ENCODE data around the gene UBL4B. TPM values are rescaled to one million over a fixed set of nuclear protein-coding genes. Genes with fewer than 3 reads are reported as not detected.

UBL4B gene
- total and polyA plus RNA-seq, 11 donors: 0.11 TPM; not detected in 10

DNA sequence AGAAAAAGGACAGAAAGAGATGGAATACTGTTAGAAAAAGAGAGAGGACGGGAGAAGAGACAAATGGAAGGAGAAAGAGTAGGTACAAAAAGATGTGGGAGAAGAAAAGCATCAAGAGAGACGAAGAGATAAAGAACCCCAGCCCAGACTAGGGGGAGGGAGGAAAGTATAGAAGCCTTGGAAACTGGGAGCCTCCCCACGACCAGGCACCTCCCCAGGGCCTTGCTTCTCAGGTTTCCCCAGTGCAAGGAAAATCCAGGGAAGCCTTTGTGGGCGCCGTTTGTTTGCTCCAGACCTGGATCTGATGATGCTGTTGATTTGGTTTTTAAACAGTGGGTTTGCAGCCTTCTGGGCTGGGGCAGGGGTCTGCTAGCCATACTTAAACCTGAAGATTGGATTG, 26.6 kb upstream of the UBL4B start:
- no peaks in the 10 kb centered on the region for H3K36me3 ChIP-seq
- ATAC-seq (no peak), DNase-seq (no peak)
- TF ChIP-seq, protein P1, sequence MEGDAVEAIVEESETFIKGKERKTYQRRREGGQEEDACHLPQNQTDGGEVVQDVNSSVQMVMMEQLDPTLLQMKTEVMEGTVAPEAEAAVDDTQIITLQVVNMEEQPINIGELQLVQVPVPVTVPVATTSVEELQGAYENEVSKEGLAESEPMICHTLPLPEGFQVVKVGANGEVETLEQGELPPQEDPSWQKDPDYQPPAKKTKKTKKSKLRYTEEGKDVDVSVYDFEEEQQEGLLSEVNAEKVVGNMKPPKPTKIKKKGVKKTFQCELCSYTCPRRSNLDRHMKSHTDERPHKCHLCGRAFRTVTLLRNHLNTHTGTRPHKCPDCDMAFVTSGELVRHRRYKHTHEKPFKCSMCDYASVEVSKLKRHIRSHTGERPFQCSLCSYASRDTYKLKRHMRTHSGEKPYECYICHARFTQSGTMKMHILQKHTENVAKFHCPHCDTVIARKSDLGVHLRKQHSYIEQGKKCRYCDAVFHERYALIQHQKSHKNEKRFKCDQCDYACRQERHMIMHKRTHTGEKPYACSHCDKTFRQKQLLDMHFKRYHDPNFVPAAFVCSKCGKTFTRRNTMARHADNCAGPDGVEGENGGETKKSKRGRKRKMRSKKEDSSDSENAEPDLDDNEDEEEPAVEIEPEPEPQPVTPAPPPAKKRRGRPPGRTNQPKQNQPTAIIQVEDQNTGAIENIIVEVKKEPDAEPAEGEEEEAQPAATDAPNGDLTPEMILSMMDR (IDR thresholded peaks at IDR 0.05): no peak
- no peak for TF ChIP-seq POLR2A (IDR thresholded peaks at IDR 0.05)
- peaks cover 0 to 44% (median 19%) of the 10 kb centered on the region in 9 donors for H3K27me3 ChIP-seq
- H3K4me3 ChIP-seq: no peak overlapping the region
- no peak overlapping the region for H3K27ac ChIP-seq
- intact Hi-C loops (cut with DNase I): no loop called here
- peaks cover 3 to 27% (median 13%) of the 10 kb centered on the region in 12 donors for H3K4me1 ChIP-seq
- H3K9me3 ChIP-seq: no peaks in the 10 kb centered on the region
- WGBS, 4 donors: 82 to 90% (median 87%) methylated on average over 5 of the region's 5 CpGs

DNA sequence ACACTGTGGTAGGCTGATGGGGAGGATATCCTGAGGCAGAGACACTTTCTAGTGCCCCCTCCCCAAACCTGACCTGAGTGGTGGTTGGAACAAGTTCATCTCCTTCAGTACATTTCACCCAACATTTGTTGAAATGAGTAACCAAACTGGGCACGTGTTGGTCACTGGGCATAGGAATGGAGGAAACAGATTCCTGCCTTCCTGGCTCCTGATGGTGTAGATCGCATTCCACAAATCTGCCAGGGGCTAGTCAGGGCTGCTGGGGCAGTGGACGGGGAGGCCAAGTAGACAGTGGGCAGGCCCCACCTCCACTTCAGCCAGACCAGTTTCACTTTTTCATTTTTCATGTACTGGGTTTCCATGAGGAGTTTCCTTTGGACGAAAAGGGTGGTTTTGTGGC, 25.3 kb upstream of the UBL4B start:
- Histone ChIP-seq H3K27me3 (peaks cover 0 to 44% (median 19%) of the 10 kb centered on the region in 9 donors), H3K4me1 (peaks cover 3 to 27% (median 13%) of the 10 kb centered on the region in 12 donors), H3K4me3 (no peak overlapping the region), H3K9me3 (no peaks in the 10 kb centered on the region), H3K27ac (no peak overlapping the region), H3K36me3 (no peaks in the 10 kb centered on the region)
- WGBS, 4 donors: 78 to 88% (median 83%) methylated on average over 4 of the region's 4 CpGs
- DNase-seq: no peak
- no peak for TF ChIP-seq POLR2A (IDR thresholded peaks at IDR 0.05)
- no peak for ATAC-seq
- intact Hi-C loops (cut with DNase I): loop anchor here in 1 of 10 donors (1.0 kb wide), 1 partner anchor 19 kb away; no protein-coding TSS in a partner anchor

DNA sequence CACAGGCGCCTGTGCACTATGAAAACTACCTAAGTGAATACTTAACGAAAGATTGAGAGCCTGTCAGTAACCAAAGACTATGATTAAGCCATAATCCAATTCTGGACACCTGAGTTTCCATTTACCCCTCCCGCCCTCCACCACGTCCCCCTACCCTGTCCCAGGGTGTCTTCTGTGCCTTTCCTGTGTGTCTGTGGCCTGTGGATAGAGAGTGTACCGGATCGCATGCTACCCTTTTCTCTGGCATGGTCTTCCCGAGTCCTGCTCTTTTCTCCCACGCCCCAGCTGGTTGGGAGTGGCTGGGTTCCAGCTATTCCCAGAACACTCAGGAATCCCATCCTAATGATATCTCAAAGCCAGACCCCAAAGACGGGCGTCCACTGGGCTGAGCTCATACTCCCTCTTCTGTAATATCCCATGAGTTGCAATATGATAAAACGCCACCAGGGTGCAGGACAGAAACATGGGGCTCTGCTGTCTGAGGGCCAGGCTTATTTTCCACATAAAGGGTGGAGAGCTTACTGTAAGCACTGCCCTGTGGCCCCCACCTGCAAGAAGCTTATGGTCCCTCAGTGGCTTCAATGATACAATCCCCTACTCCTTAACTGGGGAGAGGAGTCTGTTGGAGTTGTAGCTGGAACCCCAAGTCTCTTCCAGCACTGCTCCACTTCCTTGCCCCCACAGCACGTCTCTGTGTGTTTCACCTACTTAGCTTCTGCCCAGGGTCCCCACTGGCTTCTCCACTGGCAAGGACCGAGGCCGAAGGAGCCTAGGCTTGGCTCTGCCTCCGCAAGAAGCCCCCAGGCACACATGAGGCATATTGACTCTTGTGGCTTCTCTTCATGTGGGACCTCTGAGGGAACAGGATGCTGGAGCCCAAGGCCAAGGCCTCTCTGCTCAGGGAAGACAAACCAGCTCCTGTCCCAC, 24.2 kb upstream of the UBL4B start:
- Histone ChIP-seq H3K9me3 (no peaks in the 10 kb centered on the region), H3K36me3 (no peaks in the 10 kb centered on the region), H3K27ac (no peak overlapping the region), H3K4me3 (no peak overlapping the region), H3K27me3 (peaks cover 0 to 35% (median 16%) of the 10 kb centered on the region in 9 donors), H3K4me1 (peaks cover 3 to 27% (median 13%) of the 10 kb centered on the region in 12 donors)
- intact Hi-C loops (cut with DNase I): loop anchor here in 3 of 10 donors (1.0 kb wide), 1 partner anchor 18 kb away; no protein-coding TSS in a partner anchor
- DNase-seq (peak in 2 of 5 donors; percentile 40 to 44), ATAC-seq (peak; percentile 39 to 78 (median 74))
- WGBS, 4 donors: 49 to 55% (median 53%) methylated on average over 13 to 15 of the region's 15 CpGs
- TF ChIP-seq, protein P1 (IDR thresholded peaks at IDR 0.05): peak; percentile 56 to 81 (median 70)
- no peak for TF ChIP-seq POLR2A (IDR thresholded peaks at IDR 0.05)

DNA sequence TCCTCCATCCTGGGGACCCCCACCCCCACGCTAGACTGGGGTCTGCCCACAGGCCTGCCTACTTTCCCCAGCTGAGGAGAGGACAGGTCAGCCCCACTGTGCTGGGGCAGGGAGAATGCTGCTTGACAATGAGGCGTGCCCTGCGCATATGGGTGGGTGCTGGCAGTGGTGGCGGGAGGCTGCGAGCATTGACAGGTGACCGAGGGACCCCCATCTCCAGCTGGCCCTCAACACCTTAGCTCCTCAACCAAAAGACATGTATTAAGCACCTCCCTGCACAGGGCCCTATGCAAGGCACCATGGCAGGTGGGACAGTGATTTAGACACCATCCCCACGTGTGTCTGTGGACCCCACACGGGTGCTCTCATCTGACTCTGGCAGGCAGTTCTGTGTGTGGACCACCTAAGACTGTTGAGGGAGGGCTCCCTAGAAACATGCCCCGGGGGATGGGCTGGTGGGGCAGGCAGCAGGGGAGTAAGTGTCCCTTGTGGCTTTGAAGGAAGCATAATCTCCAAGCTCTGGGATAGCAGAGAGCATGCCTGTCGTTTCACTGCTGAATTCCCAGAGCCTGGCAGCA, 23.4 kb upstream of the UBL4B start:
- no peak overlapping the region for H3K27ac ChIP-seq
- WGBS, 4 donors: 80 to 84% (median 83%) methylated on average over 9 to 10 of the region's 10 CpGs
- H3K9me3 ChIP-seq: no peaks in the 10 kb centered on the region
- TF ChIP-seq, protein P1 (IDR thresholded peaks at IDR 0.05): no peak
- TF ChIP-seq POLR2A (IDR thresholded peaks at IDR 0.05): no peak
- peaks cover 0 to 19% (median 8%) of the 10 kb centered on the region in 12 donors for H3K4me1 ChIP-seq
- DNase-seq (no peak), ATAC-seq (no peak)
- H3K36me3 ChIP-seq: no peaks in the 10 kb centered on the region
- intact Hi-C loops (cut with DNase I): loop anchor here in 2 of 10 donors (1.0 kb wide), 1 partner anchor 17 kb away; no protein-coding TSS in a partner anchor
- H3K4me3 ChIP-seq: no peak overlapping the region
- H3K27me3 ChIP-seq: peaks cover 0 to 27% (median 8%) of the 10 kb centered on the region in 9 donors

All from heart left ventricle (tissue), 16 donors.